Activated CD4-positive, alpha-beta T cell treated with anti-CD3 and anti-CD28 coated beads, Interleukin-2, amount 10 ng/mL, durations not matched to agents 24 days and 14 days (primary cell): Measurements from ENCODE around the gene LRTM2. TPM values are rescaled to one million over a fixed set of nuclear protein-coding genes. Genes with fewer than 3 reads are reported as not detected.

ENCODE experiments used
- DNase-seq: peaks from one replicate; pipeline ENCODE4 v3.0.0; 2022
- H3K27ac Mint-ChIP-seq: one replicate; pipeline ENCODE4 v1.8.0; 2022; ENCODE audit warnings: mild to moderate bottlenecking, mixed read lengths
- H3K27me3 Mint-ChIP-seq: one replicate; pipeline ENCODE4 v1.8.0; 2022; ENCODE audit warnings: mixed read lengths
- H3K36me3 Mint-ChIP-seq: one replicate; pipeline ENCODE4 v1.8.0; 2022; ENCODE audit warnings: low read depth, mild to moderate bottlenecking, mixed read lengths
- H3K4me1 Mint-ChIP-seq: one replicate; pipeline ENCODE4 v1.8.0; 2021; ENCODE audit warnings: mixed read lengths
- H3K4me3 Mint-ChIP-seq: one replicate; pipeline ENCODE4 v1.8.0; 2022; ENCODE audit warnings: mild to moderate bottlenecking, moderate library complexity, mixed read lengths
- H3K9me3 Mint-ChIP-seq: one replicate; pipeline ENCODE4 v1.8.0; 2021; ENCODE audit warnings: mixed read lengths
- intact Hi-C: fragments of 100-400 bp; cut with micrococcal nuclease; formaldehyde crosslinking; loops from one replicate; pipeline ENCODE4 v1.15.1; 2023
- total RNA-seq: library from RNA; stranded (reverse); gene quantifications from 2 replicates; pipeline ENCODE4 v1.2.3, GENCODE V29; 2022

The LRTM2 gene
- total RNA-seq, 1 donor from 2014 or later, result 0.16 TPM

DNA sequence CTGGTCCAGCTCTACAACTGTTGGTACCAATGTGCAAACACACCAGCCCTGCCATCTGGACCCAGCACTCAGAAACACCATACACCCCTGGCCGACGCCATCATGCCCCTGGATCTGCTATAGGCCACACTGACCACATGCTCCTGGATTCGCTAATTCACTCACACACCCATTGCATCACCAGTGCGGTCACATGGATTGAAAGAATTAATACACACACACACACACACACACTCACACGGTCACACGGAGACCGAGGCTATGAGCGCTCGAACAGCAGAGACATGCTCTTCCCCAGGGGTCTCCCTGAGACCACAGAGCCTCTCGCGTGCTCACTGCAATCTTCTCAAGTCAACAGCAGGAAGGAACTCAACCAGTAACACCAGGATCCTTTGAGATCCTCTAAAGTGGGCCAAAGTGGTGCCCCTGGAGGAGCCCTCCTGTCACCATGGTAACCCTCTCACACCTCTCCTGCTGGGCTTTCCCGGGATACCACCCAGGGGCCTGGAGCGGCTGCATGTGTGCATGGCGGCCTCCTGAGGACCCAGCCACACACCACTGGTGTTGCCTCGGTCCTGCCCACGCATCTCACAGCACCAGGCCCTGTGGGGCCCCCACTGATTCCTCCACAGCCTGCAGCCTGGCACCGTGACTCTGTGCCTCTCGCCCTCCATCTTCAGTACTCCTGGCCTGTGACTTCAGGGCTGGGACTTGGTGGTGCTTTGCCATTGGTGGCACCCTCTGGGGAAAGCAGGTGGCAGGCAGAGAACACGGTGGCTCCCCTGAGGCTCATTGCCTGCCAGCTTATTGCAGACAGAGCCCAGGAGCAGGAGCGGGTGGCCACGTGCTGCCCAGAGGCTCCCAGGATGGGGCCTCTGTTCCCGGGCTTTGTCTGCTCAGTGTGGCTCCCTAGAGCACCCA lies 15.1 kb downstream of the LRTM2 start:
- no peak for DNase-seq
- Mint-ChIP-seq H3K36me3 (no peaks in the 10 kb centered on the region), H3K4me1 (no peaks in the 10 kb centered on the region), H3K4me3 (no peak overlapping the region), H3K9me3 (no peaks in the 10 kb centered on the region), H3K27ac (no peak overlapping the region), H3K27me3 (peaks cover 17% of the 10 kb centered on the region)
- intact Hi-C loops, result no loop called here

DNA sequence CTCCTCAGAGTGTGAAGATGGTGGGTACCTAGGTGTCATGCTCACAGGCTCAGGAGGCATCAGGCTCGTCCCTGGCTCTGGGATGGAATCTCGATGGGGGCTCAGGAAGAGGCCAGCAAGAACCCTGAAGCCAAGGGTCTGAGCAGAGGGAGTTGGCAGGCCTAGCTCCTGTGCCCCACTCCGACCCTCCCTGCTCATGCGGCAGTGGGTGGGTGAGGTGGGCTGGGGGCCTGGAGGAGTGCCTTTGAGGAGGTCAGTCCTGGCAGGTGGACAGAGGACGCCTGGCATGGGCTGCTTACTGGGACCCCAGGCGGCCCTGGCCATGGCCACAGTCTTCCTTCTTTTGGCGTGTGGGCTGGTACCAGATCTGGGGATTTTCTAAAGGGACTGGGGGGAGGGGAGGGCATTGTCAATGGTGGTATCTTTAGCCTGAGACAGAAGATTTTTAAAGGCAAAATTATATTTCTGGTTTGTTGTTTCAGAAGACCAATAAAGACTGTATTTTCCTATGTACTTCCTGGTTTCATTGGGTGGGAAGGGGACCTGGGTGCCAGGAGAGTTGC lies 16.0 kb downstream of the LRTM2 start:
- H3K4me1 Mint-ChIP-seq, result no peaks in the 10 kb centered on the region
- peaks cover 8% of the 10 kb centered on the region for H3K27me3 Mint-ChIP-seq
- no peak overlapping the region for H3K4me3 Mint-ChIP-seq
- no peak for DNase-seq
- H3K9me3 Mint-ChIP-seq, result no peaks in the 10 kb centered on the region
- no peak overlapping the region for H3K27ac Mint-ChIP-seq
- no peaks in the 10 kb centered on the region for H3K36me3 Mint-ChIP-seq
- intact Hi-C loops, result no loop called here

DNA sequence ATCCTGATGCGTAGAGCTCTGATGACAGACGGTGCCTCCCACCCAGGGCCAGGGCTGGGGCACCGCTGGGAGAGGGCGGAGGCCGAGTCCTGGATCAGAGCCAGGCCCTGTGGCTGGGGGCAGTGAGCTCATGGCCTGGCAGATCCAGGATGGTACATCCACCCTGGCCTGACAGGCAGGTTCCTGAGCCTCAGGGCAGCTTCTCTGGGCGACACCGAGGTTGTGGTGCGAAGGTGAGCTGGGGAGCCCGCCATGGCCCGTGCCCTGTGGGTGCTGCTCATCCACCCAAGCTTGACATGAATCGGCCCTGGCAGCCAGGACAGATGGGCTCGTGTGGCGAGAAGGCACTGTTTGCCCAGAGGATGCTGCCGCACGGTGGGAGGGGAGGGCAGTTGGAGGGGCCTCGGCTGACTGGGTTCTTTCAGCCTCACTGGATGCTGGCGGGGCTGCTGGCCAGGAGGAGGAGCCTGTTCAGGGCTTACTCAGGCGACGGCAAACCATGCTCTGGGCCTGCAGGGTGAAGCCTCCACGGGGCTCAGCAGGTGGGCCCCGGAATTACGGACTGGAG lies 16.6 kb downstream of the LRTM2 start:
- Mint-ChIP-seq H3K36me3 (no peaks in the 10 kb centered on the region), H3K9me3 (no peaks in the 10 kb centered on the region), H3K27ac (no peak overlapping the region), H3K27me3 (peaks cover 5% of the 10 kb centered on the region), H3K4me1 (no peaks in the 10 kb centered on the region), H3K4me3 (no peak overlapping the region)
- DNase-seq, result no peak
- intact Hi-C loops, result no loop called here

DNA sequence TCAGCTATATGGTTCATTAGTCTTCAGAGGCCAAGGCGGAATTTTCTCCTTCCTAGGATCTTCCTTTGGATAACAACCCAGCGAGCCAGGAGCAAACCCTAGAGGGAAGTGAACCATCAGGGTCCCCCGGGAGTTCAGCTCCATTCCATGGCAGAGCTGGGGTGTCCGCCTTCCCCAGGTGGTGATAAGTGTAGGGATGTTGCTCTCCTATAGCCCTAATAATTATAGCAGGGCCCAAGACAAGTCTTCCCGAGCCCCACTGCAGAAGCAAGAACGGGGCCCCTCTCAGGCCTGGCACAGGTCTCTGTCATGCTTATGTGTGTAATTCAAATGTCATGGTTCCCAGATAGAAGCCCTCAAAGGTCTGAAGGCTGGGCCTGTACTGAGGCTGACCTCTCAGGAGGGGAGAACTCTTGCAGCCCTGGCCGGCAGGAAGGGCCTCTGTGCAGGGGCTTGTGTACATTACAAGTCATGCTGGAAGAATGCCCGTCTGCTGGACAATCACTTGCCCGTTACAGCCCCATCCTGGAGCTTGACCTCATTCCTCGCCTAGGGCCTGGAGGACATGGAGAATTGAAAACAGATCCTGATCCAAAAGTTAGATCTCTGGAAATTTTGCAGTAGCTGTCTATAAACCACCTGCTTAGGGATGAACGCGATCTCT lies 17.3 kb downstream of the LRTM2 start:
- no peak overlapping the region for H3K4me3 Mint-ChIP-seq
- no peaks in the 10 kb centered on the region for H3K36me3 Mint-ChIP-seq
- peaks cover 4% of the 10 kb centered on the region for H3K27me3 Mint-ChIP-seq
- no peak overlapping the region for H3K27ac Mint-ChIP-seq
- no peak for DNase-seq
- H3K9me3 Mint-ChIP-seq, result no peaks in the 10 kb centered on the region
- H3K4me1 Mint-ChIP-seq, result no peaks in the 10 kb centered on the region
- intact Hi-C loops, result no loop called here

DNA sequence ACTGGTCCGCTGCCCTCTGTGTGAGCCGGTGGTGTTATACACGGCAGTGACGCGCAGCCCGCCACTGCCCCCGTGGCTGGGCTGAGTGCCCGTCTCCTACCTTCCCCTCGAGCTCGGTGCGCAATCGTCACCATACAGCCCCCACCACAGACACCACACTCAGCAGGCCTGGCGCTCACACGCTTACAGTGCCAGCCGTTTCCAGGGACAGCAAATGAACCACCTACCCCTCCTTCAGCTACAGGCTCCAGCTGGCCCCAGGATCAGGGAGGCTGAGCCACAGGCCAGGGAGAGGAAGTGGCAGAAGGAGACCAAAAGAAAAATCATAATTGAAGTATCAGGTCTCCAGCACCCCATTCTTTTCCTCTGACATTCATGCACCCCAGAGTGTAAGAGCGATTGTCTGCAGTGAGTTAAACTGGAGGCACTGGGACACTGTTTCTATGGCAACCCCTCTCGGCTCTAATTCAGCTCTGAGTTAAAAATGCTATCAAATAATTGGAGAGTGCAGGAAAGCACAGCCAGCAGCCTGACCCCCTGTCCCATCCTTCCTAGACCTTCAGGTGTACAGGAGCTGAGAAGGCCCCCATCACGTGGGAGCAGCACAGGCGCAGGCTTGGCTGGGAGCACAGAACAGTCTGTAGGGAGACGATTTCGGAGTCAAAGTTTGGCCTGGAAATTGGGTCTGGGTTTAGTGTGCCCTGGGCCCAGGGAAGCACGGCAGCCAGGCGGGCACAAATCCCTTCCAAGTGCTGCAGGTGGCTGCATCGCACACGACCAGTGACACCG lies 18.0 kb downstream of the LRTM2 start:
- intact Hi-C loops, result no loop called here
- Mint-ChIP-seq H3K27ac (no peak overlapping the region), H3K27me3 (peaks cover 2% of the 10 kb centered on the region), H3K4me1 (no peaks in the 10 kb centered on the region), H3K4me3 (no peak overlapping the region), H3K9me3 (no peaks in the 10 kb centered on the region), H3K36me3 (no peaks in the 10 kb centered on the region)
- DNase-seq, result no peak

DNA sequence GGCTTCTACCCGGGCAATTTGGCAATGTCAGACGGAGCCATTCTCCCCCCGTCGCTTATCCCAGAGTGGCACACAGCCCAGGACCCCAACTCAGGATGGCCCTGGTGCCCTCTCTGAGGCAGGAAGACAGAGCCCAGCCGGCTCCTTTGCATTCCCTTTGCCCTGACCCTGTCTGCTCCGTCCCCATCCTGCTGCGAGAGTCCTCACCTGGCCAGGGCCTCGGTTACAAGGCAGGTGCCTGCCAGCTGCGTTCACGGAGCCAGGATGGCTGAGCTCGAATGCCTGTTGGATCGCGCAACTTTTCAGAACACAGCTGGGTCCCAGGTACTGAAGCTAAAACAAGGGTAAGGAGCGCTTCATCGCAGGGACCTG lies 18.6 kb downstream of the LRTM2 start:
- Mint-ChIP-seq H3K27ac (no peak overlapping the region), H3K36me3 (no peaks in the 10 kb centered on the region)

DNA sequence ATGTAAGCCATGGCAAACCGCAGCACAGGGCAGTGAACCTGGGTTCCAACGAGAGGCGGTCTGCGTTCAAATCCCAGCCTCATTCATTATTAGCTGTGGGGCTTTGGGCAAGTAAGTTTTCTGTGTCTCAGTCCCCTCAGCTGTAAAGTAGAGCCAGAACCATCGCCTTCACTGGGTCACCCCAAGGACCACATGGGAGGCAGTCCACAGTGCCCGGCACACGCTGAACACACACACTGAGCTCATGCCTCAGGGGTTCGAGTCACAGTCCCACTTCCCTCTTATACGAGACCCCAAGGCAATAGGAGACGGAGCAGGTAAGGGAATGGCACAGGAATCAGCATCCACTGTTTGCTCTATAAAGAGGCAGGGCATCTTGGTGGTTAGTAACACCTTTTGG lies 19.1 kb downstream of the LRTM2 start:
- Mint-ChIP-seq H3K36me3 (no peaks in the 10 kb centered on the region), H3K27ac (no peak overlapping the region), H3K4me1 (no peaks in the 10 kb centered on the region), H3K4me3 (no peak overlapping the region), H3K27me3 (no peaks in the 10 kb centered on the region), H3K9me3 (no peaks in the 10 kb centered on the region)
- intact Hi-C loops, result no loop called here
- DNase-seq, result no peak

More for the DNA sequence above, 18.6 kb downstream of the LRTM2 start:
- intact Hi-C loops, result no loop called here
- no peak overlapping the region for H3K4me3 Mint-ChIP-seq
- DNase-seq, result no peak
- H3K4me1 Mint-ChIP-seq, result no peaks in the 10 kb centered on the region
- no peaks in the 10 kb centered on the region for H3K27me3 Mint-ChIP-seq
- H3K9me3 Mint-ChIP-seq, result no peaks in the 10 kb centered on the region

DNA sequence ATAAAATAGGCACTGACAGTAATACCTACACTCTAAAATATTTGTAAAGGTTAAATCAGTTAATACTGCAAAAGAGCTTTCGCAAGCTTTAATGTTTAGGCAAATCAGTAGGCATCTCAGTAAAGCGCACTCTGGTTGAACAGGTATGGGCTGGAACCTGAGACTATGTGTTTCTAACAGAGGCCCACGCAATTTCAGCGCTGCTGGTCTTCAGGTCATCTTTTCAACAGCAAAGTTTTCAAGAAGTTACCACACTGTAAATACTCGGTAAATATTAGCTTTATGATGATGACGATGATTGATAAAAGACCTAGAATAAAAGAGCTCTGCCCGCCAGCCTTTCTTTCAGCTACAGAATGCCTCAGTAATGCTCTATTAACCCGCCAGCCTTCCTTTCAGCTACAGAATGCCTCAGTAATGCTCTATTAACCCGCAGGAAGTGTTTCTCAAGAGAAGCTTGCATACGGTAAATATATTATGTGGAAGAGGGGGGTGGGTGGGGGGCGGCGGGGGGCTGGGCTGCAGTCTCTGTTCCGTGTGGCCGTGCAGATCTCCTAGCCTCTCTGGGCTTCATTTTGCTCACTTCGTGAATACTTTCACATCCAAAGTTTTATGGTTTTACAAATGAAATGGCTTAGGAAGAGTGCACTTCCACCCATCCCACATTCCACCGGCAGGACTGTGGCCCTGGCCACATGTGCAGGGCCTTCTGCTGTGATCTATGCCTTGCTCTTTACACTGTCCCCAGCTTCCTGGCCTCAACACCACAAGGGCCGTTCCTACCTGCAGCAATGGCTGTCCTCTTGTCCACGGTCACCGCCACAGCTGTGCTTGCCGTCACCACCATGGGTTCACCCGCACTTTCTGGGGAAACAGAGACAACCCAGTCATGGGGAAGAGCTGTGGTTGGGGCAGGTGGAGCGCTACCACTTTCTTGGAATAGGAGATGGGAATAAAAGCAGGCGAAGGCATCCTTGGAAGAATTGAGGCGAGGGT lies 19.9 kb downstream of the LRTM2 start:
- intact Hi-C loops, result no loop called here
- no peak for DNase-seq
- Mint-ChIP-seq H3K4me3 (no peak overlapping the region), H3K27me3 (no peaks in the 10 kb centered on the region), H3K9me3 (no peaks in the 10 kb centered on the region), H3K27ac (no peak overlapping the region), H3K36me3 (no peaks in the 10 kb centered on the region), H3K4me1 (no peaks in the 10 kb centered on the region)

DNA sequence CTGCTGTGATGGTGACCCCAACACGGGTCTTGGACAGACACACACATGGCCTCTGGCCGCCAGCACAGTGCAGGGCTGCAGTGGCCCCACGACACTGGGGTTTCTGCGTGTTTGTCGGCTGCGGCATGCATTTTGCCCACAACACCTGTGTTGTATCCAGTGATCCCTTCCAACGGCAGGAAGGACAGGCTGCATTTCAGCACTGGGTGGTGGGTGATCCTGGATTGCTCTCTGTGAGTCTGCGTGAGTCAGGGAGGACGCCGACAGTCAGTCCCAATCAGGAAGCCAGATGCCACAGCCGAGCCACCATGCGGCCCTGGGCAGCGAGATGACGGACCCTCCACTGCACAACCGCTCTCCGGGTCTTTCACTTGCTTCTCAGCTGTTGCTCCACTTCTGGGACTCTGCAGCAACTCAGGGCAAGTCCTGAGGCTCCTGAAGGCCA lies 20.6 kb downstream of the LRTM2 start:
- H3K4me3 Mint-ChIP-seq, result no peak overlapping the region
- H3K9me3 Mint-ChIP-seq, result no peaks in the 10 kb centered on the region
- no peak for DNase-seq
- no peaks in the 10 kb centered on the region for H3K4me1 Mint-ChIP-seq
- no peaks in the 10 kb centered on the region for H3K27me3 Mint-ChIP-seq
- H3K36me3 Mint-ChIP-seq, result no peaks in the 10 kb centered on the region
- intact Hi-C loops, result no loop called here
- H3K27ac Mint-ChIP-seq, result no peak overlapping the region

DNA sequence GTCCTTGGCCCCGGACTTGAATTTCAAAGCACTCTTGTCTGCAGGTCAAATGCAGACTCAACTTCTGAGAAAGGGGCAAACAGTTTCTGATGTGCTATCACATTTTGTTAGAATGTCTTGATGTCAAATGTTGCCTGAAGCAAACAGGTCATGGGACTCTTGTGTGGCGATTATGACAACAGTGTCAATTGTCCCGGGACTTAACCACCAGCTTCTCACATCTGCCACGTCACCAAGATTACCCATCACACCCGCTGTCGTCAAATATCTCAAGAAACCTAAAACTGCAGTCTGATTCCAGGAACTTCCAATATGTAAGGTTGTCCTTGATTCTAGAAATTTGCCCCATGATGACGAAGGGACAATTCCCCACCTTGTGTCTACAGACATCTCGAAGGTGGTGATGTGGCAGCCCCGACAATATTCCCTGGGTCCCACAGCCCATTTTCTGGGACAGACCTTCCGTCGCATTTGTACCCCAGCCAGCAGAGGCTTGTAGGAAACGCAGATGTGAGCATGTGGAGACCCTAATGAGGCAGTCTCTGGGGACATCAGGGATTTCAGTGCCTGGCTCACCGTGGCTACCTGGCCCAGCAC lies 21.3 kb downstream of the LRTM2 start:
- intact Hi-C loops, result no loop called here
- no peaks in the 10 kb centered on the region for H3K9me3 Mint-ChIP-seq
- no peak overlapping the region for H3K4me3 Mint-ChIP-seq
- H3K27ac Mint-ChIP-seq, result no peak overlapping the region
- no peaks in the 10 kb centered on the region for H3K27me3 Mint-ChIP-seq
- H3K4me1 Mint-ChIP-seq, result no peaks in the 10 kb centered on the region
- H3K36me3 Mint-ChIP-seq, result no peaks in the 10 kb centered on the region
- DNase-seq, result no peak

DNA sequence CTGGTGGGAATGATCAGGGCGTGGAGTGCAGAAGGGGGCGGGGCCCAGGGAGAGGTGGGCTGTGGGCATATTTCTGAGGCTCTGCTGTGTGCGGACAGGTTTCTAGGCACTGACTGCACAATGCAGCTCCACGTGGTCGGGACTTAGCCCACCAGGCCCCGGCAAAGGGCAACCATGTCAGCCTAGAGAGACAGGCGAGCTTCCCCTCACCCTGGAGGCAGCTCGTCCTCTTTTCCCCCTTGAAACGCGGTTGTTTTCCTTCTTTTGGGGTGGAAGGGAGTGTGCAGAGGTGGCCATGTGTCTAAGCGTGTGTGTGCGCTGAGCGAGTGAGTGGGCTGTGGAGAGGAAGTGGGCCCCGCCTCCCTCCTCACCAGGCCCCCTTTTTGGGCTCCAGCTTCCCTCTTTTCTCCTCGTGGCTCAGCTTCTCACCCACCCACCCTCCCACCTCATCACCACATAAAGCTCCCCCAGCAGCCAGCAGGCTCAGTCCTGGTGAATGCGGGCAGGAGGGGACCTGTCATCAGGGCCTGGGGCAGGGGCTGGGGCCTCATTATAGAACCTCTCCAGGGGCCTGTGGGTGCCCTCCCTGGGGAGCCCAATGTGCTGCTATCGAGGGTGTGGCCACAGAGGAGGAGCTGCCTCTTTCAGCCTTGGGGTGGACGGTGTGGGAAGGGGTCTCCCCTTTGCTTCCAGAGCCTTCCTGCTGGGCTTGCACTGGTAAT lies 22.0 kb downstream of the LRTM2 start:
- Mint-ChIP-seq H3K4me3 (no peak overlapping the region), H3K36me3 (no peaks in the 10 kb centered on the region), H3K27ac (no peak overlapping the region), H3K27me3 (no peaks in the 10 kb centered on the region), H3K4me1 (no peaks in the 10 kb centered on the region), H3K9me3 (no peaks in the 10 kb centered on the region)
- intact Hi-C loops, result no loop called here
- DNase-seq, result no peak
